MCF 10A (cell line): ENCODE results near the gene COL3A1. TPM values are rescaled to one million over a fixed set of nuclear protein-coding genes. Genes with fewer than 3 reads are reported as not detected.

Source experiments
- BruUV-seq: library from RNA; stranded (reverse); fragments of 400-500 nt; replicated peaks from 2 replicates; lab custom pipeline; 2021; lab: Mats Ljungman, UMichigan
- CTCF ChIA-PET: fragments of 300-600 bp; sonication (Branson Sonifier 250); formaldehyde crosslinking; extraction: SDS; loops from one replicate; lab custom pipeline; 2021; ENCODE audit warnings: antibody characterized with exemption, inconsistent platforms; lab: Yijun Ruan, JAX
- POLR2A ChIA-PET: fragments of 300-600, 350-650 bp; sonication (Branson Sonifier 250); formaldehyde crosslinking; extraction: SDS; loops from one replicate; lab custom pipeline; 2020; ENCODE audit warnings: antibody characterized with exemption, inconsistent platforms; lab: Yijun Ruan, JAX
- DNase-seq: peaks from one replicate; pipeline ENCODE4 v3.0.0-alpha.2; 2018; ENCODE audit not compliant: unreplicated experiment
- H3K27ac Mint-ChIP-seq: one replicate; pipeline ENCODE4 v1.8.0; 2022; ENCODE audit warnings: mild to moderate bottlenecking, low read depth, mixed read lengths; ENCODE audit not compliant: unreplicated experiment
- H3K27me3 Mint-ChIP-seq: one replicate; pipeline ENCODE4 v1.8.0; 2022; ENCODE audit warnings: mixed read lengths; ENCODE audit not compliant: insufficient read depth, unreplicated experiment
- H3K36me3 Mint-ChIP-seq: one replicate; pipeline ENCODE4 v1.8.0; 2022; ENCODE audit warnings: mild to moderate bottlenecking, moderate library complexity, mixed read lengths; ENCODE audit not compliant: insufficient read depth, unreplicated experiment
- H3K4me1 Mint-ChIP-seq: one replicate; pipeline ENCODE4 v1.8.0; 2022; ENCODE audit warnings: mixed read lengths; ENCODE audit not compliant: insufficient read depth, unreplicated experiment
- H3K4me3 Mint-ChIP-seq: one replicate; pipeline ENCODE4 v1.8.0; 2022; ENCODE audit warnings: mild to moderate bottlenecking, moderate library complexity, mixed read lengths; ENCODE audit not compliant: unreplicated experiment
- H3K9me3 Mint-ChIP-seq: one replicate; pipeline ENCODE4 v1.8.0; 2022; ENCODE audit warnings: mixed read lengths; ENCODE audit not compliant: unreplicated experiment
- intact Hi-C: fragments of 100-400 bp; cut with micrococcal nuclease; formaldehyde crosslinking; loops from 2 replicates; pipeline ENCODE4 v1.14.1; 2022
- total RNA-seq: library from RNA; stranded (reverse); gene quantifications from 2 replicates; pipeline ENCODE4 v1.2.3, GENCODE V29; 2022
- TF ChIP-seq, protein P1 (sequence below): fragments of 200-600 bp; IDR thresholded peaks from one replicate; pipeline ENCODE4 v1.8.0; 2022; ENCODE audit warnings: antibody characterized with exemption, mild to moderate bottlenecking; ENCODE audit not compliant: unreplicated experiment

COL3A1 gene
- total RNA-seq, 1 experiment from 2014 or later = not detected

DNA sequence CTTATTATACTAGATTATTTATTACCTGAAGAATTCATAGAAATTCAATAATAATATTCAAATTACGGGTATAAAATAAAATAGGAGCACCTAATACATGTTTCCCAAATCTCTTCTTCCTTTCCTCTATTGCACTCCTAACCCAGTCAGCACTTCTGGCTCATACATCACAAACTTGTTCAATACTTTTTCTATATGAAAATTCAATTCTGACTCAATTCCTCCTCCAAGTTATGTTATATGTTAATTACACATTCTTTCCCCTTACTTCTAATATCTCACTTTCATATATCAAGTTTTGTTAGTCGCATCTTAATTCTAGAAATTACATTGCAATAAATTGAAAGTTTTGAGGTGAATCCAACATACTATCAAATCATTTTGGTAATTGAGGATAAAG lies 17.9 kb upstream of the COL3A1 start:
- TF ChIP-seq, protein P1, sequence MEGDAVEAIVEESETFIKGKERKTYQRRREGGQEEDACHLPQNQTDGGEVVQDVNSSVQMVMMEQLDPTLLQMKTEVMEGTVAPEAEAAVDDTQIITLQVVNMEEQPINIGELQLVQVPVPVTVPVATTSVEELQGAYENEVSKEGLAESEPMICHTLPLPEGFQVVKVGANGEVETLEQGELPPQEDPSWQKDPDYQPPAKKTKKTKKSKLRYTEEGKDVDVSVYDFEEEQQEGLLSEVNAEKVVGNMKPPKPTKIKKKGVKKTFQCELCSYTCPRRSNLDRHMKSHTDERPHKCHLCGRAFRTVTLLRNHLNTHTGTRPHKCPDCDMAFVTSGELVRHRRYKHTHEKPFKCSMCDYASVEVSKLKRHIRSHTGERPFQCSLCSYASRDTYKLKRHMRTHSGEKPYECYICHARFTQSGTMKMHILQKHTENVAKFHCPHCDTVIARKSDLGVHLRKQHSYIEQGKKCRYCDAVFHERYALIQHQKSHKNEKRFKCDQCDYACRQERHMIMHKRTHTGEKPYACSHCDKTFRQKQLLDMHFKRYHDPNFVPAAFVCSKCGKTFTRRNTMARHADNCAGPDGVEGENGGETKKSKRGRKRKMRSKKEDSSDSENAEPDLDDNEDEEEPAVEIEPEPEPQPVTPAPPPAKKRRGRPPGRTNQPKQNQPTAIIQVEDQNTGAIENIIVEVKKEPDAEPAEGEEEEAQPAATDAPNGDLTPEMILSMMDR = no peak
- intact Hi-C loops = no loop called here
- Mint-ChIP-seq H3K27ac (no peak overlapping the region), H3K4me3 (no peak overlapping the region), H3K9me3 (peaks cover 13% of the 10 kb centered on the region), H3K27me3 (no peaks in the 10 kb centered on the region), H3K36me3 (no peaks in the 10 kb centered on the region), H3K4me1 (no peaks in the 10 kb centered on the region)
- ChIA-PET POLR2A (no interaction called here), CTCF (no interaction called here)
- BruUV-seq = no TSS peak
- no peak for DNase-seq

DNA sequence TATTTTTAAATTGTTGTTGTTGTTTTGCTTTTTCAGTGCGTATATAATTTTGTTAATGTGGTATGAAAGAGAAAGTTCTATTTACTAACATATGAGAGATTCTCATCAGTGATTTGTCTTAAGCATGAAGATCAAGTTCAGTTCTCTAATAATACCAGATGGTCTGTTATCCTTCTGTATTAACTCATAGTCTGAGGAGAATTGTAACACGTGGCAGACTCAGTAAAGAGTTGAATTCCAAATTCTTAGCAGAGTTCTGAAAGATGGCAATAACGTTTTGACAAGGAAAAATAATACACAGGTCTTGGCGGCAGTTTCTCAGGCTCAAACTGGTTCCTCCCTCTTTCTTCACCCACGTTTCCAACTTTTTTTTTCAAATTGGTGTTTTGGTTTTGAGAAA lies 17.2 kb upstream of the COL3A1 start:
- intact Hi-C loops = no loop called here
- DNase-seq = no peak
- ChIA-PET CTCF (interaction anchor here (0.5 kb wide), 1 partner anchor 443 kb away, joined by 4 read pairs; no protein-coding TSS in a partner anchor), POLR2A (no interaction called here)
- Mint-ChIP-seq H3K27ac (no peak overlapping the region), H3K27me3 (no peaks in the 10 kb centered on the region), H3K4me3 (no peak overlapping the region), H3K9me3 (peaks cover 13% of the 10 kb centered on the region), H3K4me1 (no peaks in the 10 kb centered on the region), H3K36me3 (no peaks in the 10 kb centered on the region)
- TF ChIP-seq, protein P1 = no peak
- no TSS peak for BruUV-seq

DNA sequence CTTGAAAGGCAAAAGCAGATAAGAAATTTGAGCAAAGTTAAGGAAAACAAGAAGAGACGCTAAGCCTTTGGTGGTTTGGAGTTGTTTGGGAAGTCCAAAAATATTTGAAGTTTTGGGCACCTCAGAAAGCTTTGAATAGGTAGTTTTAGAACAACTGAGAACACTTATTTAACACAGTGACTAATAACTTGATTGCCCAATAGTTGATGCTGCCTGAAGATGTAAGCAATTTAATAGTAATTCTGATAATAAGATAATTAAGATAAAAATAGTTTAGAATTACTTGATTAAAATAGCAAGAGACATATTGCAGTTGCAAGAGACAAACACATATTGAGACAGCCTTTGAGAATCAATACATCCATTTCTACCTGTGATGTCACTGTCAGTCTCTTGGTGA lies 16.5 kb upstream of the COL3A1 start:
- BruUV-seq = no TSS peak
- intact Hi-C loops = no loop called here
- ChIA-PET POLR2A (no interaction called here), CTCF (interaction anchor here (0.5 kb wide), 1 partner anchor 444 kb away, joined by 4 read pairs; no protein-coding TSS in a partner anchor)
- TF ChIP-seq, protein P1 = no peak
- H3K27me3 Mint-ChIP-seq = no peaks in the 10 kb centered on the region
- peaks cover 13% of the 10 kb centered on the region for H3K9me3 Mint-ChIP-seq
- no peaks in the 10 kb centered on the region for H3K36me3 Mint-ChIP-seq
- no peak overlapping the region for H3K4me3 Mint-ChIP-seq
- no peak for DNase-seq
- H3K27ac Mint-ChIP-seq = no peak overlapping the region
- H3K4me1 Mint-ChIP-seq = no peaks in the 10 kb centered on the region

DNA sequence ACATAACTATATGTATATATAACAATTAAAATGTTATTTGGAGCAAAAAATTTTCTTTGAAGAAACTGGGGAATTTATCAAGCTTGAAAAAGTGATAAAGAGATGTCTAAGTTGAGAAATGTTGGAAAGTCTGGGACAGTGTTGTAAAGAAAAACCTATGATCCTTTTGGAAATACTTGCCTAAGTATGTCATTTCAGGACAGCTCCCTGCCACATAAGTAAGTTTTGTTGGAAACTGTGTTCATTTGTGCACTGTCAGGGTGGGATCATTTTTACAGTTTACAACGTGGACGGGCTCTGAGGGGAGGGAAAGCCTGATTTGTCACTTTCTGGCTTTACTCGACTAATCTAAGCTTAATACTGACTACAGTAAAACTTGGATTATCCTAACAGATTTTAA lies 10.4 kb upstream of the COL3A1 start:
- CTCF ChIA-PET = no interaction called here
- no peak for DNase-seq
- Mint-ChIP-seq H3K4me3 (no peak overlapping the region), H3K4me1 (no peaks in the 10 kb centered on the region), H3K9me3 (no peaks in the 10 kb centered on the region), H3K27ac (no peak overlapping the region), H3K36me3 (no peaks in the 10 kb centered on the region), H3K27me3 (no peaks in the 10 kb centered on the region)
- POLR2A ChIA-PET = no interaction called here
- no TSS peak for BruUV-seq
- intact Hi-C loops = no loop called here
- TF ChIP-seq, protein P1 = no peak
